ENCODE measurements around the gene DOP1B. TPM values are rescaled to one million over a fixed set of nuclear protein-coding genes. Genes with fewer than 3 reads are reported as not detected.
"Not testable (repeated sequence)": the region's sequence is repeated elsewhere in the genome, so short reads cannot be mapped to it uniquely, and the experiment has no call there.

The DOP1B gene
- total RNA-seq, 1 donor from 2014 or later: 4.5 TPM

GRCh38 chr21:36132696-36133095 lies 23.9 kb upstream of the DOP1B start:
- Histone ChIP-seq H3K27ac (no peak overlapping the region), H3K9me3 (no peaks in the 10 kb centered on the region), H3K4me3 (no peak overlapping the region), H3K27me3 (no peaks in the 10 kb centered on the region), H3K36me3 (no peaks in the 10 kb centered on the region), H3K4me1 (peaks cover 0 to 16% of the 10 kb centered on the region in 2 donors)
- no peak for DNase-seq (ENCODE audit: low spot score in 2 of 2)
- intact Hi-C loops (cut with DNase I): no loop called here
- TF ChIP-seq CTCF (IDR thresholded peaks at IDR 0.05): no peak

- TF ChIP-seq CTCF (IDR thresholded peaks at IDR 0.05): no peak
- Histone ChIP-seq H3K27me3 (no peaks in the 10 kb centered on the region), H3K4me3 (peak within 1 kb of the TSS; percentile 79 to 86), H3K27ac (peak within 1 kb of the TSS; percentile 89 to 90), H3K36me3 (peaks cover 0 to 6% of the 10 kb centered on the region in 2 donors), H3K4me1 (peaks cover 0 to 11% of the 10 kb centered on the region in 2 donors), H3K9me3 (no peaks in the 10 kb centered on the region)
- intact Hi-C loops (cut with DNase I): loop anchor here (1.0 to 2.0 kb wide), 2 partner anchors 21 to 186 kb away; partner anchors contain the start of genes DOP1B and MORC3
- peak in 1 of 2 donors; percentile 86 for DNase-seq (ENCODE audit: low spot score in 2 of 2)
These were observed 21.7 kb upstream of the DOP1B start, which contains the start of gene CBR3 for GRCh38 chr21:36134803-36135390. Gene CBR3, plus strand, starts transcription at chr21:36135079. Its CDS starts 114 bp downstream, at chr21:36135193.

GRCh38 chr21:36135391-36136102 lies 21.1 kb upstream of the DOP1B start:
- Histone ChIP-seq H3K4me1 (peaks cover 0 to 11% of the 10 kb centered on the region in 2 donors), H3K36me3 (peaks cover 0 to 11% of the 10 kb centered on the region in 2 donors), H3K9me3 (no peaks in the 10 kb centered on the region), H3K27ac (peak overlapping the region; percentile 89 to 90), H3K27me3 (no peaks in the 10 kb centered on the region), H3K4me3 (peak overlapping the region; percentile 79 to 86)
- intact Hi-C loops (cut with DNase I): loop anchor here (1.0 to 2.0 kb wide), 2 partner anchors 21 to 185 kb away; partner anchors contain the start of genes DOP1B and MORC3
- no peak for TF ChIP-seq CTCF (IDR thresholded peaks at IDR 0.05)
- peak in 1 of 2 donors; percentile 83 for DNase-seq (ENCODE audit: low spot score in 2 of 2)

GRCh38 chr21:36139791-36140190 lies 16.8 kb upstream of the DOP1B start:
- DNase-seq (ENCODE audit: low spot score in 2 of 2); H3K4me3 ChIP-seq; H3K9me3 ChIP-seq; H3K27ac ChIP-seq; H3K27me3 ChIP-seq; H3K4me1 ChIP-seq: not testable (repeated sequence)
- intact Hi-C loops (cut with DNase I): loop anchor here (2.0 kb wide), 1 partner anchor 69 kb away; no protein-coding TSS in a partner anchor
- H3K36me3 ChIP-seq: peaks cover 0 to 11% of the 10 kb centered on the region in 2 donors

GRCh38 chr21:36141513-36141925 lies 15.1 kb upstream of the DOP1B start:
- Histone ChIP-seq H3K9me3 (no peaks in the 10 kb centered on the region), H3K27ac (no peak overlapping the region), H3K27me3 (no peaks in the 10 kb centered on the region), H3K4me1 (peaks cover 0 to 2% of the 10 kb centered on the region in 2 donors), H3K36me3 (peaks cover 0 to 11% of the 10 kb centered on the region in 2 donors), H3K4me3 (no peak overlapping the region)
- peak; percentile 71 to 78 (median 74) for TF ChIP-seq CTCF (IDR thresholded peaks at IDR 0.05)
- peak in 1 of 2 donors; percentile 91 for DNase-seq (ENCODE audit: low spot score in 2 of 2)
- intact Hi-C loops (cut with DNase I): loop anchor here (2.0 kb wide), 1 partner anchor 67 kb away; no protein-coding TSS in a partner anchor

GRCh38 chr21:36144233-36144632 lies 12.4 kb upstream of the DOP1B start:
- H3K9me3 ChIP-seq; H3K36me3 ChIP-seq; DNase-seq (ENCODE audit: low spot score in 2 of 2); H3K4me1 ChIP-seq; H3K4me3 ChIP-seq; H3K27me3 ChIP-seq; intact Hi-C loops (cut with DNase I); H3K27ac ChIP-seq: not testable (repeated sequence)
